HEK293T (cell line): ENCODE data around the gene BMP6.
"Not testable (repeated sequence)": the region's sequence is repeated elsewhere in the genome, so short reads cannot be mapped to it uniquely, and the experiment has no call there.

ENCODE experiments used
- CTCF ChIA-PET: fragments of 350-600 bp; formaldehyde crosslinking; extraction: SDS; loops from one replicate; lab custom pipeline; 2021; ENCODE audit warnings: antibody characterized with exemption, inconsistent platforms; lab: Yijun Ruan, JAX
- POLR2A ChIA-PET: fragments of 350-600 bp; formaldehyde crosslinking; extraction: SDS; loops from one replicate; lab custom pipeline; 2020; ENCODE audit warnings: antibody characterized with exemption, inconsistent platforms; lab: Yijun Ruan, JAX
- DNase-seq: peaks from one replicate; pipeline ENCODE4 v3.0.0; 2012; ENCODE audit warnings: mixed read lengths; ENCODE audit errors: extremely low spot score
- ARNT ChIP-seq: fragments of 450-650 bp; IDR thresholded peaks from 2 replicates; pipeline ENCODE4 v1.6.1; 2017; ENCODE audit warnings: mild to moderate bottlenecking
- BHLHE40 ChIP-seq: fragments of 450-650 bp; IDR thresholded peaks from 2 replicates; pipeline ENCODE4 v1.6.1; 2016; ENCODE audit warnings: mild to moderate bottlenecking, moderate library complexity, borderline replicate concordance
- CTBP1 ChIP-seq: fragments of 450-650 bp; IDR thresholded peaks from 2 replicates; pipeline ENCODE4 v1.6.1; 2016; ENCODE audit warnings: borderline replicate concordance
- ELF4 ChIP-seq: fragments of 450-650 bp; IDR thresholded peaks from 2 replicates; pipeline ENCODE4 v1.6.1; 2017; ENCODE audit warnings: antibody characterized with exemption
- FOXA1 ChIP-seq: fragments of 450-650 bp; IDR thresholded peaks from 2 replicates; pipeline ENCODE4 v1.6.1; 2016; ENCODE audit warnings: mild to moderate bottlenecking
- FOXK2 ChIP-seq: fragments of 450-650 bp; IDR thresholded peaks from 2 replicates; pipeline ENCODE4 v1.6.1; 2016; ENCODE audit warnings: mild to moderate bottlenecking
- FOXM1 ChIP-seq: fragments of 450-650 bp; IDR thresholded peaks from 2 replicates; pipeline ENCODE4 v1.6.1; 2017; ENCODE audit warnings: mild to moderate bottlenecking, borderline replicate concordance
- HDGF ChIP-seq: fragments of 450-650 bp; IDR thresholded peaks from 2 replicates; pipeline ENCODE4 v1.6.1; 2017; ENCODE audit warnings: antibody characterized with exemption, borderline replicate concordance
- L3MBTL2 ChIP-seq: fragments of 450-650 bp; conservative IDR thresholded peaks from 2 replicates; pipeline ENCODE4 v1.6.1; 2016; ENCODE audit warnings: mild to moderate bottlenecking
- LEF1 ChIP-seq: fragments of 450-650 bp; IDR thresholded peaks from 2 replicates; pipeline ENCODE4 v1.6.1; 2017; ENCODE audit warnings: mild to moderate bottlenecking, borderline replicate concordance
- NFRKB ChIP-seq: fragments of 450-650 bp; IDR thresholded peaks from 2 replicates; pipeline ENCODE4 v1.6.1; 2016; ENCODE audit warnings: mild to moderate bottlenecking, moderate library complexity
- PKNOX1 ChIP-seq: fragments of 450-650 bp; IDR thresholded peaks from 2 replicates; pipeline ENCODE4 v1.6.1; 2016
- SP1 ChIP-seq: fragments of 450-650 bp; IDR thresholded peaks from 2 replicates; pipeline ENCODE4 v1.6.1; 2017
- SUZ12 ChIP-seq: fragments of 450-650 bp; IDR thresholded peaks from 2 replicates; pipeline ENCODE4 v1.6.1; 2016; ENCODE audit warnings: mild to moderate bottlenecking
- TARDBP ChIP-seq: fragments of 450-650 bp; IDR thresholded peaks from 2 replicates; pipeline ENCODE4 v1.6.1; 2016
- ZNF384 ChIP-seq: fragments of 450-650 bp; IDR thresholded peaks from 2 replicates; pipeline ENCODE4 v1.6.1; 2016

BMP6 gene

GRCh38 chr6:7888587-7889357, 162.9 kb downstream of the BMP6 start:
- DNase-seq, result no peak
- ChIA-PET POLR2A (no interaction called here), CTCF (interaction anchor here (0.5 kb wide), 1 partner anchor 88 kb away, joined by 7 read pairs; no protein-coding TSS in a partner anchor)
- TF ChIP-seq FOXA1 (no peak), NFRKB (no peak), L3MBTL2 (no peak), HDGF (no peak), FOXM1 (no peak), TARDBP (no peak), CTBP1 (no peak), PKNOX1 (no peak), LEF1 (no peak), SUZ12 (no peak), ZNF384 (no peak), ELF4 (no peak), ARNT (no peak), SP1 (no peak), BHLHE40 (no peak), FOXK2 (no peak)

- ChIA-PET POLR2A (no interaction called here), CTCF (no interaction called here)
- no peak for DNase-seq
- TF ChIP-seq SP1, result no peak
- TF ChIP-seq TARDBP, result no peak
- no peak for TF ChIP-seq L3MBTL2
- no peak for TF ChIP-seq FOXK2
- TF ChIP-seq PKNOX1, result no peak
- TF ChIP-seq ELF4, result no peak
- TF ChIP-seq FOXA1, result no peak
Measured at GRCh38 chr6:7891078-7891872, 165.4 kb downstream of the BMP6 start.

- CTCF ChIA-PET, result not testable (repeated sequence)
Measured at GRCh38 chr6:7892367-7892766, 166.5 kb downstream of the BMP6 start.

GRCh38 chr6:7893342-7893741, 167.4 kb downstream of the BMP6 start:
- CTCF ChIA-PET, result no interaction called here
- no peak for TF ChIP-seq SUZ12
- no peak for TF ChIP-seq PKNOX1
- no peak for TF ChIP-seq ARNT
- no peak for TF ChIP-seq FOXK2
- no peak for TF ChIP-seq HDGF
- no peak for TF ChIP-seq NFRKB
- TF ChIP-seq FOXM1, result no peak
- TF ChIP-seq LEF1, result no peak
- TF ChIP-seq ZNF384, result no peak
- TF ChIP-seq TARDBP, result no peak
- TF ChIP-seq BHLHE40, result no peak
- DNase-seq, result no peak
- POLR2A ChIA-PET, result no interaction called here

More at GRCh38 chr6:7892367-7892766, 166.5 kb downstream of the BMP6 start:
- POLR2A ChIA-PET, DNase-seq: not testable (repeated sequence)

- ChIA-PET POLR2A (no interaction called here), CTCF (no interaction called here)
- no peak for DNase-seq
- no peak for TF ChIP-seq BHLHE40
- no peak for TF ChIP-seq TARDBP
- TF ChIP-seq SP1, result no peak
- no peak for TF ChIP-seq PKNOX1
- TF ChIP-seq SUZ12, result no peak
- TF ChIP-seq ELF4, result no peak
- TF ChIP-seq L3MBTL2, result no peak
- TF ChIP-seq ZNF384, result no peak
- TF ChIP-seq LEF1, result no peak
- TF ChIP-seq FOXM1, result no peak
- TF ChIP-seq FOXA1, result no peak
- no peak for TF ChIP-seq FOXK2
- no peak for TF ChIP-seq NFRKB
Measured at GRCh38 chr6:7894262-7895124, 168.6 kb downstream of the BMP6 start.
